ENCODE measurements around the gene RAB5B.
"Not testable (repeated sequence)": the region's sequence is repeated elsewhere in the genome, so short reads cannot be mapped to it uniquely, and the experiment has no call there.

Gene RAB5B

DNA sequence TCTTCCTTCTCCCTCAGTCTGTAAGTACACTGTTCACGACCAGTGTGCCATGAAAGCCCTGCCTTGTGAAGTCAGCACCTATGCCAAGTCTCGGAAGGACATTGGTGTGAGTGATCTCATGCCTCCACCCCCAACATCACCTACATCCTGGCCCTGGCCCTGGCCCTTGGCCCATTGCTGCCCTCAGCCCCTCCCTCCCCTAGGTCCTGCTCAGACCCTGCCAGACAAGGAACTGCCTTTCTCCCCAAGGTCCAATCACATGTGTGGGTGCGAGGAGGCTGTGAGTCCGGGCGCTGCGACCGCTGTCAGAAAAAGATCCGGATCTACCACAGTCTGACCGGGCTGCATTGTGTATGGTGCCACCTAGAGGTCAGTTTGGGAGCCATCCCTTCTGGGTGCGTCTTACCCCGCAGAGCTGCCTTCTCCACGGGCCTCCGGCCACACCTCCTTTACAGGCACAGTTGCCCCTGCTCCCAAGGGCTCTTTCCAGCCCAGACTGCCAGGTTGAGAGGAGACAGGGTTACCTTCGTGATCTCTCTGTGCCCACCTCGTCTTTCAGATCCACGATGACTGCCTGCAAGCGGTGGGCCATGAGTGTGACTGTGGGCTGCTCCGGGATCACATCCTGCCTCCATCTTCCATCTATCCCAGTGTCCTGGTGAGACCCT lies 33.7 kb upstream of the RAB5B start:
- DNase-seq (ENCODE audit: low read depth in 2 of 3, low spot score in 1 of 3) = peak; percentile 75 to 90 (median 77)

DNA sequence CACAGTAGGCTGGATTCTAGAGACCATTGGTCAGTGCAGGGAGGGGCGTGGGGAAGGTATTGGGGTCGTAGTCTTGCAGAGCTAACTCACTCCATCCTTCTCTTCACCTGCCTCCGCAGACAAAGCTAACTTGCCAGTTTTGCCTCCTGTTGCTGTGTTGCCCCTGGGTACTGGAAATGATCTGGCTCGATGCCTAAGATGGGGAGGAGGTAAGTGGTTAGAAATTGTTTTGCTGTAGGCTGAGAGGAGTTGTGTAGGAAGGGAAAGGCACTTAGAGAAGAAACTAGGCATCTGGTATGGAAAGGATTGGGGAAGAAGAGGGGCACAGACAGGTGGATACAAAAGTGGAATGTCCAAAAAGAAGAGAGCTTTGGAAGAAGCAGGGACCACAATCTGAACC lies 31.8 kb upstream of the RAB5B start:
- DNase-seq (ENCODE audit: low read depth in 2 of 3, low spot score in 1 of 3) = no peak

DNA sequence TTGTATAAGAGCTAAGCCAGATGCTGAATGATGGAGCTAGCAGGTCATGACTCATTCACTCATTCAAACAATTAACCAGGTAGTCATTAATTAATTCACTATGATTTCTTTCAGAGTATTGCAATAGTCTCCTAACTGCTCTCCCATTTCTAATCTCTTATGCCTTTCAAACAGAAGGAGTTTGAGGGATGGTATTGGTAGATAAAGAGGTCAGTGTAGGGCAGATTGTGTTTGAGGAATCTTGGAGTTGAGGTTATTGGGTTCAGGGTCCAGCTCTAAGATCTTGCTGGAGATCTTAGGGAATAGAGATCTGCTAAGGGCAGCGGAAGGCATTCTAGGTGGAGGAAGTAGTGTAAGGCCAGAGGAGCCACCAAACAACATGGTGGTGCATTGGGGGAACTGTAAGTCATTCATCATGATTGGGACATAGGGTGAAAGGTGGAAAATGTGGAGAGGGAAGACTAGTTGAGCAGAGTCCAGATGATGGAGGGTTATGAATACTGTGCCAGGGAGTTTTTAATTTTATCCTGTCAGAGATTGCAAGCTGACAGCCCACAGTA lies 31.2 kb upstream of the RAB5B start:
- no peak for DNase-seq (ENCODE audit: low read depth in 2 of 3, low spot score in 1 of 3)

- DNase-seq (ENCODE audit: low read depth in 2 of 3, low spot score in 1 of 3) = no peak
These were observed 27.3 kb upstream of the RAB5B start for GRCh38 chr12:55946553-55946952.

DNA sequence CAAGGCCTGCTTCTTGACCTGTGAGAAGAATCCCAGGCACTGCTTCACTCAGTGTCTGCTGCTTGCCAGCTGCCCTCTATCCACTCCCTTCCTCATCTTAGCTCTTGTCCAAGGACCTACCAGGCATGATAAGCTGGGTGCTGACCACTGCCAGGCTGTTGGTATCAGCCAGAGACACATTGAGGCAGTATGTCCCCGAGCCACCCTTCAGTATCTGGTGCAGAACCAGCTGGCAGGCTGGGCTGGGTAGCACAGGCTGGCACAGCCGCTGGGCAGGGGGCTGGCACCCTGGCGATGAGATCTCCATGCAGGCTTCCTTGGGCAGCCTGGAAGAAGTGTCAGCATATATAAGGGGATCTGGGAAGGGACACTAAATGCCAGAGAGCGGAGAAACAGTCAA lies 18.5 kb upstream of the RAB5B start:
- DNase-seq (ENCODE audit: low read depth in 2 of 3, low spot score in 1 of 3) = no peak

- DNase-seq (ENCODE audit: low read depth in 2 of 3, low spot score in 1 of 3) = peak in 1 of 3 donors; percentile 32
These were observed 17.9 kb upstream of the RAB5B start for GRCh38 chr12:55955800-55956508.

- DNase-seq (ENCODE audit: low read depth in 2 of 3, low spot score in 1 of 3) = no peak
These were observed 16.6 kb upstream of the RAB5B start for GRCh38 chr12:55957106-55957859.

DNA sequence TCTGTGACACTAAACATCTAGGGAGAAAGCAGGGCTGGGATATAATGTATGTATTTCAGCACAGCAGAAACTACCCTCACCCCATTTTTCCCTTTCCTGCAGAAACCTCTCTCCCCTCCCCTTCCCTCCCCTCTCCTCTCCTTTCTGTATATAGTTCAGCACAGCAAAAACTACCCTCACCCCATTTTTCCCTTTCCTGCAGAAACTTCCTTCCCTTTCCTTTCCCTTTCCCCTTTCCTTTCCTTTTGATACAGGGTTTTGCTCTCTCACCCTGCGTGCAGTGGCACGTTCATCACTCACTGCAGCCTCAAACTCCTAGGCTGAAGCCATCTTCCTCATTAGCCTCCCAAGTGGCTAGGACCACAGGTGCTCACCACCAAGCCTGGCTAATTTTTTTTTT lies 10.1 kb upstream of the RAB5B start:
- no peak for DNase-seq (ENCODE audit: low read depth in 2 of 3, low spot score in 1 of 3)

DNA sequence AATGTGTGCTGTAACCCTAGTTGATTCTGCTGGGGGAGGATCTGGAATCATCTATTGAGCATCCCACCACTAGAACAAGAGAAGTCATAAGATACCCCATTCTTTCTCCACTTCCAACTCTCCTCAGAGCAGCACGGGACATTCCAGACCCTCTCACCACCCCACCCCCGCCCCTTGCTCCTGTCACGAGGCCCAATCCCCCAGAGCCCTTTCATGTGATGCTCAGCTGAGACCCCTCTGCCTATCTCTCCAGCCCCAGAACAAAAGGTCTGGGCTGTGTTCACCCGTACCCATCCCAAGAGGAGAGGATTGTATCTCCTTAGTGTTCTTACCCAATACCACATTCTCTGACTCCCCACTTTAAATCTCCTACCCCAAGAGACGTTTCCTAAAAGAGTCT lies 8.6 kb upstream of the RAB5B start:
- DNase-seq (ENCODE audit: low read depth in 2 of 3, low spot score in 1 of 3) = no peak

GRCh38 chr12:55965941-55966407 lies 7.9 kb upstream of the RAB5B start, which contains the start of gene PMEL:
Gene PMEL, minus strand, starts transcription at chr12:55966042. Its CDS starts 31 bp downstream, at chr12:55966011.
- no peak for DNase-seq (ENCODE audit: low read depth in 2 of 3, low spot score in 1 of 3)

DNA sequence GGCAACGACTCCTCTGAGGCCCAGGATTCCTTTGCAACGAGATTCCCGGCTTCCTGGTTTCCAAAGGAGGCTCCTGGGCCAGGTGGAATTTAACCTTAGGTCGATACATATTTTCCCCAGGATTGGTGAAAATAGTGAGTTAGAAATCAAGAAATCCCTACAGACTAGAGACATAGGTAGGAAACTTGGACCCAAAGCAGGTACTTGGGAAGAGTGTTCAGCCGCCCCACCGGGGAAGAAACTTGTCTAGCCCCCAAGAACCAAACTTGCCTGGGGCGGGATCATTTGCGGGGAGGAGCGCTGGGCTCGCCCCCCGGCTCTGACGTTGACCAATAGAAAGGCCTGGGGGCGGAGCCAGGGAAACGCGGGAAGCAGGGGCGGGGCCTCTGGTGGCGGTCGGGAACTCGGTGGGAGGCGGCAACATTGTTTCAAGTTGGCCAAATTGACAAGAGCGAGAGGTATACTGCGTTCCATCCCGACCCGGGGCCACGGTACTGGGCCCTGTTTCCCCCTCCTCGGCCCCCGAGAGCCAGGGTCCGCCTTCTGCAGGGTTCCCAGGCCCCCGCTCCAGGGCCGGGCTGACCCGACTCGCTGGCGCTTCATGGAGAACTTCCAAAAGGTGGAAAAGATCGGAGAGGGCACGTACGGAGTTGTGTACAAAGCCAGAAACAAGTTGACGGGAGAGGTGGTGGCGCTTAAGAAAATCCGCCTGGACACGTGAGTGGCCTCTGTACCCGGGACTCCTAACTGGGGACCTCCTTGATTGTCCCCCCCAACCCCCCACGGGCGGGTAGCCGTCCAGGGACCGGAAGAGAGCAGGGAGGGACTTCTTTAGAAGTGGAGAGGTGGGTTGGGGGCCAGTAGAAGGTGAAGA lies 7.2 kb upstream of the RAB5B start, which contains the start of gene CDK2:
Gene CDK2 (plus strand): TSS at position 423 of the 874 bp plus-strand sequence. CDS start 179 bp downstream, at position 602.
- DNase-seq (ENCODE audit: low read depth in 2 of 3, low spot score in 1 of 3) = peak; percentile 84 to 93 (median 89)

- DNase-seq (ENCODE audit: low read depth in 2 of 3, low spot score in 1 of 3) = no peak
These were observed 4.5 kb upstream of the RAB5B start for GRCh38 chr12:55969356-55969755.

- no peak for DNase-seq (ENCODE audit: low read depth in 2 of 3, low spot score in 1 of 3)
These were observed 3.1 kb upstream of the RAB5B start for GRCh38 chr12:55970775-55971174.

DNA sequence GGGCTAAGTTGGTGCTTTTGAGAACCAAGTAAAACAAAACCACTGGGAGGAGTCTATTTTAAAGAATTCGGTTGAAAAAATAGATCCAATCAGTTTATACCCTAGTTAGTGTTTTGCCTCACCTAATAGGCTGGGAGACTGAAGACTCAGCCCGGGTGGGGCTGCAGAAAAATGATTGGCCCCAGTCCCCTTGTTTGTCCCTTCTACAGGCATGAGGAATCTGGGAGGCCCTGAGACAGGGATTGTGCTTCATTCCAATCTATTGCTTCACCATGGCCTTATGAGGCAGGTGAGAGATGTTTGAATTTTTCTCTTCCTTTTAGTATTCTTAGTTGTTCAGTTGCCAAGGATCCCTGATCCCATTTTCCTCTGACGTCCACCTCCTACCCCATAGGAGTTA lies 1.8 kb upstream of the RAB5B start:
- DNase-seq (ENCODE audit: low read depth in 2 of 3, low spot score in 1 of 3) = no peak

DNA sequence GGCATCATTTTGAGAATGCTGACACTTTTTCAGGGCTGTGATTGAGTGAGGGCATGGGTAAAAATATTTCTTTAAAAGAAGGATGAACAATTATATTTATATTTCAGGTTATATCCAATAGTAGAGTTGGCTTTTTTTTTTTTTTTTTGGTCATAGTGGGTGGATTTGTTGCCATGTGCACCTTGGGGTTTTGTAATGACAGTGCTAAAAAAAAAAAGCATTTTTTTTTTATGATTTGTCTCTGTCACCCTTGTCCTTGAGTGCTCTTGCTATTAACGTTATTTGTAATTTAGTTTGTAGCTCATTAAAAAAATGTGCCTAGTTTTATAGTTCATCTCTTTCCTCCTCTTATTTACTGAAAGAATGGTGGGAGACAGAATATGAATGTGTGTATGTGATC lies 1.4 kb upstream of the RAB5B start:
- no peak for DNase-seq (ENCODE audit: low read depth in 2 of 3, low spot score in 1 of 3)

GRCh38 chr12:55972911-55973598 lies 823 bp upstream of the RAB5B start:
- DNase-seq (ENCODE audit: low read depth in 2 of 3, low spot score in 1 of 3) = no peak

DNA sequence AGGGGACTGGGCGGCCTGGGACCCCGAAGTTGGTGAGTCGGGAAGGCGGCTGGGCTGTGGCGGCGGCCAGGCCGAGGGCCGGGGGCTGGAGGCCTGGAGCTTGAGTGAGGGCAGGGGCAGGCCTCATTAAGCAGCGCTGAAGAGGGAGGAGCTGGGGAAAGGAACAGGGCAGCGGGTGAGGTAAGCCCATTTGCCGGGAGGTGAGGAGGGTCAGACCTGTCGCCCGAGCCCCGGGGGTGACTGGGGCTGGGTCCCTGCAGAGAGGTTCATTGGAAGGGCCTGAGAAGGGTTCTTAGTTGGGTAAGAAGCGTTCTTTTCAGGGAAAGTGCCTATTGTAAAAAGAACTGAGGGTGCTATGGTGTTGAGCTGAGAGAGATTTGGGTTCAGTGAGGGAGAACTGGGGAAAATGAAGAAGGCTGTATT lies 441 bp downstream of the RAB5B start:
- peak in 2 of 3 donors; percentile 12 to 19 for DNase-seq (ENCODE audit: low read depth in 2 of 3, low spot score in 1 of 3)

- no peak for DNase-seq (ENCODE audit: low read depth in 2 of 3, low spot score in 1 of 3)
These were observed 4.5 kb downstream of the RAB5B start for GRCh38 chr12:55978393-55978792.

DNA sequence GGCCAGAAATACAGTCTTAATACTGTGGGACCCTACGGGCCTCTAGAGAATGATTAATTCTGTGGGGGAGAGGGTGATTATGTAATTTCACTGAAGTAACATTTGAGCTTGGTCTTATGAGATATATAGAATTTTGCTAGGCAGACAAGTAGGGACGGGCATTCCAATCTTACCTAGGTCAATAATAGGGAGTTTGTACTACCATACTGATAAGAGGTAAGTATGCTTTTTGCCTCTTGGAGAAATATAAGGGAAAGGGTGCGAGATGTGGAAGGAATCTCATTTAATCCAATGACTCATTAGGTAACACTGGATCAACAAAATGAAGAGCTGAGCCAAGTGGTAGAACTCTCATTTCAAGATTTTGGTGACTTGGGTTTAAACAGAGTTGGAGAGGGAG lies 5.2 kb downstream of the RAB5B start:
- DNase-seq (ENCODE audit: low read depth in 2 of 3, low spot score in 1 of 3) = no peak

GRCh38 chr12:55981882-55982281 lies 8.0 kb downstream of the RAB5B start:
- DNase-seq (ENCODE audit: low read depth in 2 of 3, low spot score in 1 of 3) = not testable (repeated sequence)
